Keratinocyte (primary cell): ENCODE results near the gene PLEKHA6. TPM values are rescaled to one million over a fixed set of nuclear protein-coding genes. Genes with fewer than 3 reads are reported as not detected.

Source experiments
- DNase-seq: peaks from one replicate; pipeline ENCODE4 v3.0.0-alpha.2; 2011; ENCODE audit warnings: low read depth, missing footprints, low spot score
- FAIRE-seq: peaks from 2 replicates; lab custom pipeline; 2011; peaks lifted over from hg19 to GRCh38; lab: Jason Lieb, UNC
- H2AFZ ChIP-seq: 2 replicates; pipeline ENCODE4 v1.6.0; 2012; ENCODE audit warnings: low read length, control low read depth, inconsistent platforms; ENCODE audit not compliant: control insufficient read depth
- H3K27ac ChIP-seq: 2 replicates; pipeline ENCODE4 v1.5.1; 2011; ENCODE audit warnings: low read length; ENCODE audit not compliant: control insufficient read depth, insufficient read depth
- H3K27me3 ChIP-seq: 3 replicates; pipeline ENCODE4 v1.6.0; 2011; ENCODE audit warnings: low read length; ENCODE audit not compliant: control insufficient read depth, insufficient read depth; ENCODE audit errors: extremely low read depth
- H3K36me3 ChIP-seq, 2 experiments: 2 replicates in 1 of 2; 3 replicates in 1 of 2; pipeline ENCODE4 v1.5.1; 2011; ENCODE audit warnings: low read length in 2 of 2, mild to moderate bottlenecking in 1 of 2; ENCODE audit not compliant: control insufficient read depth in 2 of 2, insufficient read depth in 2 of 2; ENCODE audit errors: extremely low read depth in 1 of 2
- H3K4me1 ChIP-seq: 3 replicates; pipeline ENCODE4 v1.5.1; 2011; ENCODE audit warnings: low read length; ENCODE audit not compliant: control insufficient read depth, insufficient read depth; ENCODE audit errors: extremely low read depth
- H3K4me2 ChIP-seq: 3 replicates; pipeline ENCODE4 v1.6.0; 2011; ENCODE audit warnings: low read depth, low read length; ENCODE audit not compliant: control insufficient read depth, insufficient read depth; ENCODE audit errors: extremely low read depth
- H3K4me3 ChIP-seq, 3 experiments: fragments of 200-600 bp in 1 of 3; sonication (generic) in 1 of 3; 2 replicates in 2 of 3; 3 replicates in 1 of 3; pipeline ENCODE4 v1.5.1; 2011 to 2016; ENCODE audit warnings: low read length in 3 of 3, mild to moderate bottlenecking in 3 of 3, control low read depth in 2 of 3, inconsistent platforms in 1 of 3, low read depth in 1 of 3, mixed read lengths in 1 of 3, mixed run types in 1 of 3, moderate library complexity in 1 of 3; ENCODE audit not compliant: control insufficient read depth in 2 of 3, insufficient read depth in 2 of 3; ENCODE audit errors: extremely low read depth in 1 of 3
- H3K79me2 ChIP-seq: 2 replicates; pipeline ENCODE4 v1.6.0; 2012; ENCODE audit warnings: low read length; ENCODE audit not compliant: control insufficient read depth, insufficient read depth
- H3K9ac ChIP-seq: 3 replicates; pipeline ENCODE4 v1.6.0; 2011; ENCODE audit warnings: low read length; ENCODE audit not compliant: control insufficient read depth, insufficient read depth; ENCODE audit errors: extremely low read depth
- H3K9me1 ChIP-seq: 3 replicates; pipeline ENCODE4 v1.6.0; 2011; ENCODE audit warnings: low read length; ENCODE audit not compliant: control insufficient read depth, insufficient read depth; ENCODE audit errors: extremely low read depth
- H3K9me3 ChIP-seq: 2 replicates; pipeline ENCODE4 v1.5.1; 2012; ENCODE audit warnings: low read depth, low read length; ENCODE audit not compliant: control insufficient read depth
- H4K20me1 ChIP-seq: 3 replicates; pipeline ENCODE4 v1.6.0; 2011; ENCODE audit warnings: low read length; ENCODE audit not compliant: control insufficient read depth, insufficient read depth; ENCODE audit errors: extremely low read depth
- CTCF ChIP-seq, 3 experiments: IDR thresholded peaks in 1 of 3; conservative IDR thresholded peaks in 1 of 3; optimal IDR thresholded peaks in 1 of 3; 2 replicates in 2 of 3; 3 replicates in 1 of 3; pipeline versions ENCODE3 to v1.5.1; 2011; ENCODE audit warnings: low read length in 3 of 3, mild to moderate bottlenecking in 3 of 3, moderate library complexity in 2 of 3, control low read depth in 1 of 3, inconsistent platforms in 1 of 3; ENCODE audit not compliant: insufficient read depth in 2 of 3; ENCODE audit errors: extremely low read depth in 1 of 3
- EZH2 ChIP-seq: IDR thresholded peaks from one replicate; pipeline ENCODE4 v1.6.1; 2012; ENCODE audit warnings: inconsistent platforms, mild to moderate bottlenecking, low read length, moderate library complexity
- dilution Hi-C: fragments of 300-500 bp; cut with MboI; formaldehyde crosslinking; loops from one replicate; pipeline ENCODE4 v1.7.0; 2020; ENCODE audit warnings: low sequenced_read_pairs; ENCODE audit not compliant: extremely low pct_ligation_motif_present
- polyA plus RNA-seq, 5 experiments: library from polyadenylated mRNA; depleted of rRNA in 3 of 5; stranded (reverse) in 3 of 5; stranded (forward) in 1 of 5; unstranded in 1 of 5; fragments of >200 nt; gene quantifications; 1 replicate in 1 of 5; 2 replicates in 3 of 5; 3 replicates in 1 of 5; pipeline versions ENCODE4 v1.2.1 to v1.2.3, GENCODE V29; 2011 to 2012; ENCODE audit warnings: missing spikeins in 2 of 5, low read depth in 1 of 5, low replicate concordance in 1 of 5

Gene PLEKHA6
- polyA plus RNA-seq, 1 donor (not counting 4 experiments of a cell fraction or from before 2014, with no cell fraction given) = 1.5 TPM

GRCh38 chr1:204204944-204205343, 154.8 kb downstream of the PLEKHA6 start:
- no peak for DNase-seq

DNA sequence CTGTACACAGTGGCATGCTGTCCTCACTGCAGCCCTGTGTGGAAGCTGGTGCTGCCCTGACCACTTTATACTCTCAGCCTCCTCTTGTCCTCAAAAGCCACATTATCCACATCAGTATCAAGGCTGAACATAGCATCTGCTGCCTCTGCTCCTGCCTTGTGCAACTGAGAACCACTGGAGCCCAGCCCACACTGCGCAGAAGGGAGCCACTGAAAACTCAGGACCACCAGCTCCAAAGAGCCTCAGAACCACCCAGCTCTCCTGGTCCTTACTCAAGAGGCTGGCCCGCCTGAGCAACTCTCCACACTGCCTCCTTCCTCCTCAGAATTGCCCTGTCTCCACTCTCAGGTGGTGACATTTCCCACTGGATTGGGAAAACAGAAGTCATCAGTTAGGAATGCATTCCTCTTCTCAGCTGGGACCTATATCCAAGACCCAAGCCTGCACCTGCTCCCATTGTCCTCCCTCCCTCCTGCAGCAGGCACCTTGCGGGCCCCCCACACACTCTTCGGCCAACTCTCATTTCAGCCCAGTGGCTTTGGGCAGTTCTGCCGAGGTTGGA, 156.4 kb downstream of the PLEKHA6 start:
- TF ChIP-seq EZH2 (no peak), CTCF (optimal IDR thresholded peaks at IDR 0.05 in 1 of 3, IDR thresholded peaks at IDR 0.05 in 1 of 3, conservative IDR thresholded peaks at IDR 0.05 in 1 of 3; ENCODE audit: extremely low read depth in 1 of 3, insufficient read depth in 2 of 3, low read length in 3 of 3) (no peak)
- no peaks in the 10 kb centered on the region for H3K79me2 ChIP-seq
- dilution Hi-C loops = no loop called here
- H2AFZ ChIP-seq = no peak overlapping the region
- H3K4me1 ChIP-seq = peaks cover 14% of the 10 kb centered on the region
- no peak overlapping the region for H3K4me2 ChIP-seq
- H3K36me3 ChIP-seq = no peaks in the 10 kb centered on the region
- no peak overlapping the region for H3K4me3 ChIP-seq
- no peaks in the 10 kb centered on the region for H3K9me3 ChIP-seq
- FAIRE-seq (no peak), DNase-seq (no peak)
- H3K9me1 ChIP-seq = no peaks in the 10 kb centered on the region
- no peak overlapping the region for H3K9ac ChIP-seq
- no peaks in the 10 kb centered on the region for H3K27me3 ChIP-seq
- no peak overlapping the region for H3K27ac ChIP-seq
- no peaks in the 10 kb centered on the region for H4K20me1 ChIP-seq

More at GRCh38 chr1:204204944-204205343, 154.8 kb downstream of the PLEKHA6 start:
- dilution Hi-C loops = no loop called here
- Histone ChIP-seq H2AFZ (no peak overlapping the region), H3K79me2 (no peaks in the 10 kb centered on the region), H3K9ac (no peak overlapping the region), H3K4me3 (no peak overlapping the region), H3K4me2 (no peak overlapping the region), H4K20me1 (no peaks in the 10 kb centered on the region), H3K27me3 (no peaks in the 10 kb centered on the region), H3K9me3 (no peaks in the 10 kb centered on the region), H3K27ac (no peak overlapping the region), H3K36me3 (no peaks in the 10 kb centered on the region), H3K4me1 (peaks cover 3% of the 10 kb centered on the region), H3K9me1 (no peaks in the 10 kb centered on the region)
- TF ChIP-seq CTCF (optimal IDR thresholded peaks at IDR 0.05 in 1 of 3, IDR thresholded peaks at IDR 0.05 in 1 of 3, conservative IDR thresholded peaks at IDR 0.05 in 1 of 3; ENCODE audit: extremely low read depth in 1 of 3, insufficient read depth in 2 of 3, low read length in 3 of 3) (no peak), EZH2 (no peak)
- FAIRE-seq = no peak
